T-helper 2 cell (primary cell): ENCODE data around the gene GMPPB.

Experiments
- DNase-seq, 5 experiments: peaks; one replicate each; pipeline versions ENCODE4 v3.0.0 to v3.0.0-alpha.2; 2012 to 2022

Gene GMPPB

GRCh38 chr3:49727924-49728361 lies 4.2 kb upstream of the GMPPB start:
- no peak for DNase-seq

- DNase-seq: no peak
Measured at GRCh38 chr3:49727154-49727923, 3.6 kb upstream of the GMPPB start.

- no peak for DNase-seq
Measured at GRCh38 chr3:49725906-49726681, 2.3 kb upstream of the GMPPB start.

GRCh38 chr3:49724586-49724985 lies 835 bp upstream of the GMPPB start:
- peak in 3 of 5 experiments; percentile 37 to 42 (median 38) for DNase-seq

GRCh38 chr3:49723296-49723627 lies 489 bp downstream of the GMPPB start:
- DNase-seq: peak; percentile 30 to 84 (median 43)

- DNase-seq: no peak
Measured at GRCh38 chr3:49722896-49723295, 855 bp downstream of the GMPPB start.

GRCh38 chr3:49721896-49722781 lies 1.6 kb downstream of the GMPPB start:
- DNase-seq: no peak

GRCh38 chr3:49721596-49721895 lies 2.2 kb downstream of the GMPPB start:
- no peak for DNase-seq

- no peak for DNase-seq
Measured at GRCh38 chr3:49720855-49721595, 2.7 kb downstream of the GMPPB start.

GRCh38 chr3:49719214-49719884 lies 4.4 kb downstream of the GMPPB start, which contains the start of gene AMIGO3:
Gene AMIGO3 (minus strand): TSS chr3:49719684. CDS start chr3:49719465, 219 bp downstream.
- peak; percentile 83 to 91 (median 88) for DNase-seq

- no peak for DNase-seq
Measured at GRCh38 chr3:49718858-49719213, 4.9 kb downstream of the GMPPB start.

- peak in 1 of 5 experiments; percentile 19 for DNase-seq
Measured at GRCh38 chr3:49717959-49718857, 5.5 kb downstream of the GMPPB start.

- no peak for DNase-seq
Measured at GRCh38 chr3:49717211-49717958, 6.4 kb downstream of the GMPPB start.

- DNase-seq: no peak
Measured at GRCh38 chr3:49716691-49717210, 7.0 kb downstream of the GMPPB start.

GRCh38 chr3:49716169-49716568 lies 7.6 kb downstream of the GMPPB start:
- DNase-seq: no peak

- no peak for DNase-seq
Measured at GRCh38 chr3:49715611-49716121, 8.1 kb downstream of the GMPPB start.

GRCh38 chr3:49714728-49715550 lies 8.8 kb downstream of the GMPPB start:
- DNase-seq: no peak

- no peak for DNase-seq
Measured at GRCh38 chr3:49713336-49714105, 10.2 kb downstream of the GMPPB start.
